ENCODE results near the gene PTCH1. TPM values are rescaled to one million over a fixed set of nuclear protein-coding genes. Genes with fewer than 3 reads are reported as not detected.

The PTCH1 gene
- total RNA-seq, 4 donors from 2014 or later = 6.8 to 12.1 (median 8.6) TPM

- no peak for TF ChIP-seq CTCF (IDR thresholded peaks at IDR 0.05; ENCODE audit: low read depth)
Observed at GRCh38 chr9:95503369-95503768, 13.4 kb downstream of the PTCH1 start.

- TF ChIP-seq CTCF (IDR thresholded peaks at IDR 0.05; ENCODE audit: low read depth) = no peak
Observed at GRCh38 chr9:95502248-95502647, 14.5 kb downstream of the PTCH1 start.

- no peak for TF ChIP-seq CTCF (IDR thresholded peaks at IDR 0.05; ENCODE audit: low read depth)
Observed at GRCh38 chr9:95499847-95500246, 16.9 kb downstream of the PTCH1 start.

GRCh38 chr9:95499046-95499676 is 17.6 kb downstream of the PTCH1 start:
- TF ChIP-seq CTCF (IDR thresholded peaks at IDR 0.05; ENCODE audit: low read depth) = no peak

- no peak for TF ChIP-seq CTCF (IDR thresholded peaks at IDR 0.05; ENCODE audit: low read depth)
Observed at GRCh38 chr9:95498641-95499040, 18.1 kb downstream of the PTCH1 start.

- TF ChIP-seq CTCF (IDR thresholded peaks at IDR 0.05; ENCODE audit: low read depth) = no peak
Observed at GRCh38 chr9:95497772-95498171, 19.0 kb downstream of the PTCH1 start.

- no peak for TF ChIP-seq CTCF (IDR thresholded peaks at IDR 0.05; ENCODE audit: low read depth)
Observed at GRCh38 chr9:95496687-95497086, 20.1 kb downstream of the PTCH1 start.
